ENCODE measurements around the gene ANKRD44.
"Not testable (repeated sequence)": the region's sequence is repeated elsewhere in the genome, so short reads cannot be mapped to it uniquely, and the experiment has no call there.

Gene ANKRD44

DNA sequence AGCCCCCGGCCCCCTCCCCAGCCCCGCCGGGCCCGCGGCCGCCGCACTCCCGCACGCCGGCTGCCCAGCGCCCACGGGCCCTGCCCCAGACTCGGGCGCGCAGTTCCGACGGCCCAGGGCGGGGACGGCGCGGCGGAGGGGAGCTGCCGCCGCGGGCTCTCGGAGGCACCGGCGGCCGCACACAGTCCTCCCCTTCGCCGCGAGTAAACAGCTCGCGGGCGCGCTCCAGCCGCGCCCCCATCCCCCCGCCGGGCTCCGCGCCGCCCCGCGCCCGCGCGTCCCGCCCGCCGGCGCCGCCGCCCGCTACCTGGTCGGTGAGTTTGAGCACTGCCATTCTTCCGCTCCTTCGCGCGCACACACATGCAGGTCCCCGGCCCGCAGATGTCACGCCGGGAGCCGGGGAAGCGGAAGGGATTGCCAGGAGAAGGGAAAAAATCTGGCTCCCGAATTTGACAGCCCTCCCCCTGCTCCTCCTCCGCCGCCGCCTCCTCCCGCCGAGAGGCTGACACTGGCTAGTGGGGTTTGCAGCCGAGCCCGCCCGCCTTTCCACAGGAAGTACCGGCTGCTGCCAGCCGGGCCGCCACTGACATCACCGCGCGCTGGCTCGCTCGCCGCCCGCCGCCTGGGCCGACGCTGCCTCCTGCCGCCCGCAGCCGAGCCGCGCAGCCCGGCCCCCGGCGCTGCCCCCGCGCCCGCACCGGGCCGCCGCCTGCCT, at the start of gene ANKRD44:
ANKRD44 (minus strand) TSS at position 510 of the 715 bp plus-strand sequence; CDS start at position 334, 176 bp downstream.
- peak; percentile 12 for DNase-seq

DNA sequence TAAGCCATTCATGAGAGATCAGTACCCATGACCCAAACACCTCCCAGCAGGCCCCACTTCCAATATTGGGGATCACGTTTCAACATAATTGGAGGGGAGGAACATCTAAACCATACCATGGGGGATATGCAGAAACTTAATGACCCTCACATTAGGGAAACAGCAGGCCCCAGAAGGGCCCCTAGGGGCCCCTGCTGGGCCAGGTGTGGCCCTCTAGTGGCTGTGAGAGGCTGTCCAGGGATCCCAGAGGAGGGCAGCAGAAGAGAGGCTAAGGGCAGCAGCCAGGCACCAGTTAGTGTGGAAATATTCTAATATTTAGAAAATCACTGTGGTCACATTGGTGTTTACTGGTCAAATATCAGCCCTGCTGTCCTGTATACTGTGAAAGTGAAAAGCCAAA, 49.3 kb upstream of the ANKRD44 start:
- DNase-seq: no peak

DNA sequence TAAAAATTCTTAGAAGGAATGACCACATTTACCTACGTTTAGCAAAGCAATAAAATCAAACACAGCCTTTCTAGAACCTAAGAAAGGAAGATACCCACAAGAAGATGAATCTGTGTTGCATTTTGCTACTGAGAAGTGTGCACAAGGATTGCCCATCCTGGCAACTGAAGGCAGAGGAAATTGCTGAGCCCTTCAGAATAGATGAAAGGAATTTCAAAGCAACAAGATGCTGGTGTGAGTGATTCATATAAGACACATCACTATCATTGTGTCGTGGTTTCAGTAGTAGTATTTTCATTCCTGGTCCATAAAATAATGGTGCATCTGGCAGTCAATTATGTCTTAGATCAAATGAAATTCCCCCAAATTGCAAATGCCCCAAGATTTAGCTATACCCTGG, 48.4 kb upstream of the ANKRD44 start:
- DNase-seq: no peak

DNA sequence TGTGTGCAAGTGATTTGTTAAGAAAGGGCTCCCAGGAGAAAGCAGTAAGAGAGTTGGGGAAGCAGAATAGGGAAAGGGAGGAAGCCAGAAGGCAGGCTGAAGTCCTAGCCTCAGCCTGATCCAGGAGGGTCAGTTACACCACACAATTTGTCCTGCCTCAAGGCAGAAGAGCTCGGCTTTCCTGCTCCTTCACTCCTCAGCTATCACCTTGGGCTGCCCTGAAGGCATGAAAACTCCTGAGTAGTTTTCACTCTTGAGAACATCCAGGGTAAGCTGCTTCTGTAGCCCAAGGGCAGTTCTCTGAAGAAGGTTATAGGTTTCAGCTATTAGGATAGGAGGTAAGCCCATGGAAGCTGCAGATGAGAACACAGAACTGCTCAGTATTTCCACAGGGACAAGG, 47.4 kb upstream of the ANKRD44 start:
- no peak for DNase-seq

DNA sequence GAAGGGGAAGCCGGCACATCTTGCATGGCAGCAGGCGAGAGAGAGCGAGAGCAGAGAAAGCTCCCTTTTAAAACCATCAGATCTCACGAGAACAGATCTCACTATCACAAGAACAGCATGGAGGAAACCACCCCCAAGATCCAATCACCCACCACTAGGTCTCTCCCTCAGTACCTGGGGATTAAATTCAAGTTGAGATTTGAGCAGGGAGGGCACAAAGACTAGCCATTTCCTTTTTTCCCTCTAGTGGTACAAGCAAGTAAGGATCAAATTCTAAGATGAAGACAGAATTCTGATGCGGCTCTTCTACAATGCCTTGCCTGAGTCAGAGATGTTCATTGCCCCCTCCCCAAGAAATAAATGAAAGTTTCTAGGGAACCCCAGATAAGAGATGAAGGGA, 45.6 kb upstream of the ANKRD44 start:
- DNase-seq: no peak

DNA sequence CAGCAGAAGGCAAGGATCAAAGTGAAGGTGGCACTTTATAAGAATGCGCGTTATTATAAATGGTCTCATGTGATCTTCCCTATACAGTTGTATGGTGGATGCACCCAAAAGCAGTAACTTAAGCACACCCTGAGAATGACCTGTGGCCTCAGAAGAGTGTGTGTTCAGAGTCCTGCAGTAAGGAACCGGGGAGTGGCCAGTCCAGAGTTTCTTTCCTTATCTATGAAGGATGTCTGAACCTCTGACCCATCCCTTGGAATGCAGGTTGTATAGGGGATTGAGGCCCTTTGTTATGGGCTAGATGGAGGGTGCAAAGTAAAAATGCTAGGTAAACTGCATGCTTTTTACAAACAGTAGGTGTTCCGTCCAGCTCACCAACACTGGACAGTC, 43.6 kb upstream of the ANKRD44 start:
- DNase-seq: no peak

DNA sequence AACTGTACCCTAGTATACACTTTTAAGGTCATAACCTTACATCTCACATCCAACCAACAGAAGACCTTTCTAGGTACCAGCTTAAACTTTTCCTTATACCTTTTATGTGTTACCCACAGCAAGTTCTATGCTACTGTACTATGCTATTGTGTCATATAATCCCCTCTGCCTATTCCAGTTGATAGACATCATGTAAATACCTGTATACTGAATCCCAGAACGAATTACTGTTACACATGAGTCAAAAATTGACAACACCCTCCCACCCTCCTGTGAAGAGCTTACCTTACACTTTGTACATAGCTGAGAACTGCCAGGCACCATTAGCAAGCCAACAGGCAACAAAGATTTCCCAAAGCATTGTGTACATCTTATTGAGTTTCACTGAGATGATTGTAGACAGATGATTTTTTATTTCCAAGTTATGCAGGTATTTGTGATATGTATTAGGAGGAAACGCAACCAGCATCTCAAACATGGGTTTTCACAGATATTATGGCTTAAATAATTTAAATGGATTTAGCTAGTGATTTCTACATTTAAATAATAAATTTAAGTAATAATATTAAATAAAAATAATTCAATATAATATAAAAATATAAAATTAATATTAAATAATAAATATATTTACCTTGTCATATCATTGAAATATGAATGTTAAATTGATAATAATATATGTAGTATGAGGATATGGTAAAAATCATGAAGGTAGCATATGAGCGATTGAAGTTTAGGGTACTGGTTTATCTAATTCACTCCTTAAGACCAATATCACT, 43.0 kb upstream of the ANKRD44 start:
- DNase-seq: no peak

DNA sequence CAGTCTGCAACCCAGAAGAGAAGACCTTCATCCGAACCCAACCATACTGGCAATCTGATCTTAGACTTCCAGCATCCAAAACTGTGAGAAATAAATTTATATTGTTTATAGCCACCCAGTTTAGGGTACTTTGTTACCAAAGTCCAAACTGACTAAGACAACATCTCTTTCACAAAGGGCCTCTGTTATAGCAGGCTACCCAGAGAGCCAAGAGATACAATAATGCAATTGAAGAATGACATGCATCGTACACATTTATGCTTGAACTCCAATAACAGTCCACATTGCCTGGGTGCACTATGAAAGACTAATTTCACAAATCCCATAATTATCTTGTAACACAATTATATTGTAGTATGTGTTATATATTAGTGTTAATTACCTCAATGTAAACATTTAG, 39.1 kb upstream of the ANKRD44 start:
- DNase-seq: no peak

DNA sequence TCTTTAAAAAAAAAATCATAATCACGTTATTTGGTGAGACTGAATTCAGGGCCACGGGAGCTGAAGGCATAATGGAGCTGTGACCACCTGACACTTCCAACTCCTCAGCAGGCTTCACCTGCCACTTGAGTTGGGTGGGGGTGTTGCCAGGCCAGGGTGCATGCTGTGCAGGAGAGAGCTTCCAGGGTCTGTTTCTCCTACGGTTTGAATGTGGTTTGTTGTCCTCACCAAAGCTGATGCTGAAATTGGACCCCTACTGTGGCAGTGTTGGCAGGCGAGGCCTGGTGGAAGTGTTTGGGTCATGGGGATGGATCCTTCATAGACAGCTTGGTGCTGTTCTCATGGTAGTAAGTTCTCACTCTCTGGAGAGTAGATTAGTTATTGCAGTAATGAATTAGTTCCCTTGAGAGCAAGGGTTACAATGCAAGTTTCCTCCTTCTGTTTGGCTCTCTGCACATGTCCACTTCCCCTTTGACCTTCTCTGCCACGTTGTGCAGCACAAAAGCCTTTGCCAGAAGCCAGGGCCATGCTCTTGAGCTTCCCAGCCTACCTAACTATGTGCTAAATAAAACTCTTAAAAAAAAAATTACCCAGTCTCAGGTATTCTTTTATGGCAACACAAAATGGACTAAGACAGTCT, 38.3 kb upstream of the ANKRD44 start:
- DNase-seq: no peak

DNA sequence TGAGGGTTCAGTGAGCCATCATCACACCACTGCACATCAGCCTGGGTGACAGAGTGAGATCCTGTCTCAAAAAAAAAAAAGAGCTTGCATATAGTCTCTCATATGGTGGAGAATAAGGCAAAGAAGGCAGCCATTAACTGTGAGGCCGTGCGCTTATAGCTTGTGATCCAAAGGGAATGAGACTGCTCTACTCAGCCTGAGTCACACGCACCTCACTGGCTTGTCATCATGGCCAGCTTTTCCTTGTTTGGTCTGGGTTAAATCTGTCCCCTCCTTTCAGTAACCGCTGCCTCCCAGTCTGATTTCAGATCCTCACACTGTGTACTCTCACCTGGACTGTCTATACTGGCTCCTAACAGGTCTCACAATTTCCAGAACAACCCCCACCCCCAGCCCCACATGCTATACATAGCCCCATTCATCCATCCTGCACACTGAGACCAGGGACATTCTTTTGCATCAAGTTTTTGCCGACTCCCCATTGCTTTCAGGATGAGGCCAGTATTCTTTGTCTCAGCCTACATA, 35.3 kb upstream of the ANKRD44 start:
- DNase-seq: no peak

DNA sequence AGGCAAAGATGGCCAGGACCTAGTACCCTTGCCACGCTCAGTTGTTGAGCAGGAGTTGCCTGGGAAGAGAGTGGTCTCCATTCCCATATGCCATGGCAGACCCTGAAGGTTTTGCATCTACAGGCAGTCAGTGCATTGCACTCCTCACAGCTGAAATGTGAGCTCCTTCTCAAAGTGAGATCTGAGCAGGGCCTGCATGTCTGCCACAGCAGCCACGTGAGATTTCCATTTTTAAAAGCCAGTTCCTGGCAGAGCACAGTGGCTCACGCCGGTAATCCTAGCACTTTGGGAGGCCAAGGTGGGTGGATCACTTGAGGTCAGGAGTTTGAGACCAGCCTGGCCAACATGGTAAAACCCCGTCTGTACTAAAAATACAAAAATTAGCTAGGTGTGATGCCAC, 33.4 kb upstream of the ANKRD44 start:
- DNase-seq: not testable (repeated sequence)

DNA sequence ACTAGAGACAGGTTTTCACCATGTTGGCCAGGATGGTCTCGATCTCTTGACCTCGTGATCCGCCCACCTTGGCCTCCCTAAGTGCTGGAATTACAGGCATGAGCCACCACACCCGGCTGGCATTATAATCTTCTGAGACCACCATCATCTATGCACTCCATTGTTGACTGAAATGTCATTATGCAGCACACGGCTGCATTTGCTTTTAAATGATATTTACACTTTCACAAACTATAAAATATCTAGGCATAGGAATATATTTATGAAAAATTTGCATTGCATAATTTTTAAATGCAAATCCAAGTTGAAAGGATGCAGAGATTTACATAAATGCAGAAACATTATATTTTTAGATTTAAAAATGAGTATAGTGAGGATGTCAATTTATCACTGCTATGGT, 30.0 kb upstream of the ANKRD44 start:
- no peak for DNase-seq

DNA sequence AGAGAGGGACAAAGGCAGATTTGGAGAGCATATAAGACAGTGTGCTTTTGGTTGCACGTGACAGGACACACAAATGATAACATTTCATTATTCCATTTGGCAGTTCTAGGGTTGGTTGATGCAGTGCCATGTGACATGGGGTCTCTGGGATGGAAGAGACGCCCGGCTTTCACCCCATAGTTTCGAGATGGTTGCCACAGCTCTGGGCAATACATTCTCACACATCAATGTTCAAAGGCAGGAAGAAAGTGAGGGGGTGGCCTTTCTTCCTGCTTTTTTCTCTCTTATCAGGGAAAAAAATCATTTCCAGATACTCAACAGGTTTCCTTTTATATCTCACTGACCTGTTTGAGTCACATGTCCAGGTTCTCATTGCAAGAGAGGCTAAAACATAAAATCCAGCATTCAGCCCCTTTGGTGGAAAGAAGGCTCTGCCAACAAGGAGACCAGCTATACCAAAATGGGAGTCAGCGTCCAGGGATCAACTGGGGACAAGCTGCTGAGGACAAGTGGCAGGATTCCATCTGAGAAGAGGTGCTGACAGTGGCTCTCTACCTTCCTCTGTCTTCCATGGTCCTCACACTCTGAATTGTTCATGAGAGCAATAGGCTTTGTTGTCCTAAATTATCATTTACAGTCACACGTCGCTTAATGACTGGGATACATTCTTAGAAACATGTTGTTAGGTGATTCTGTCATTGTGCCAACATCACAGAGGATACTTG, 29.1 kb upstream of the ANKRD44 start:
- DNase-seq: no peak

DNA sequence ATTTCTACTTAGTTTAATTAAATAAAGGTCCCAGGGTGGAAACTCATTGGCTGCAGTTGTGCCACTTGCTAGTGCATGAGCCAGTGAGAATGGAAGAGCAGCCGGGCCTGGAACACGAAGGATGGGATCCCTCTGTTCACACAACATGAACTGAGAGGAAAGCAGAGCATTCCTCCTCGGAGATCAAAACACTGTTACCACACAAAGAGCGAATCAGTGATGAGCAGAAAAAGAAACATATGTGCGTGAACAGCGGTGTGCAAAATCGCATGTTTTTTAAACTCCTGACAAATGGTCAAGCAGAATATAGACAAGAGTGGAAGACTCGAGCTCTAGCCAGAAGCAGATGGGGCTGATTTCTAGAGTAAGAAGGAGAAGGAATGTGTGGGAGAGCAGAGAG, 28.4 kb upstream of the ANKRD44 start:
- no peak for DNase-seq

DNA sequence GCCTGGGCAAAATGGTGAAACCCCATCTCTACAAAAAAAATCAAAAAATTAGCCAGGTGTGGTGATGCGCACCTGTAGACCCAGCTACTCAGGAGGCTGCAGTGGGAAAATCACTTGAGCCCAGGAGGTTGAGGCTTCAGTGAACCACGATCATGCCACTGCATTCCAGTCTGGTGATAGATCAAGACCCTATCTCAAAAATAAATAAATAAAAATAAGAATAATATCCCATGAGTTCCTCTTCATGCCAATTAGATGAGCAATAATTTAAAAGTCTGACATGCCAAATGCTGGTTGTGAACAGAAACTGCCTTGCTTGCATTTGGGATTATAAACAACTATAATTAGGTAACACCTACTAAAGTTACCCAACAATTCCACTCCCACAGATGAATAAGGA, 22.1 kb upstream of the ANKRD44 start:
- DNase-seq: no peak

DNA sequence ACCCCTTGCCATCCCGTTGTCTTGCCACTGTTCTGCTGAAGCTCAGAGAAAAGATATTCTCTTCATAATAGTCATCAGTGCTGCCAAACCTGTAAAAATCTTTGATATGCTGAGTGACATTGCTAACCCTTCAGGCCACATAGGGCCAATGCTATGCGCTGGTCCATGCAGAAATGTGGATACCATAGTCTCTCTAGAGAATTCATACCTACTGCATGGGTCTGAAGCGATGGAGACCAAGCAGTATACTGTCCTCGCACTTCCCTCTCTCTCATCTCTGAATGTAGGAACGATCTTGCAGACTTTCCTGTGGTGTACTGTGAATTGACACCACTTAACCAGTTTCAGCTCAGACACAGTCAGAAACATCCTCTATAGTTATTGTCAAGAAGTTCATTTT, 17.9 kb upstream of the ANKRD44 start:
- DNase-seq: no peak

DNA sequence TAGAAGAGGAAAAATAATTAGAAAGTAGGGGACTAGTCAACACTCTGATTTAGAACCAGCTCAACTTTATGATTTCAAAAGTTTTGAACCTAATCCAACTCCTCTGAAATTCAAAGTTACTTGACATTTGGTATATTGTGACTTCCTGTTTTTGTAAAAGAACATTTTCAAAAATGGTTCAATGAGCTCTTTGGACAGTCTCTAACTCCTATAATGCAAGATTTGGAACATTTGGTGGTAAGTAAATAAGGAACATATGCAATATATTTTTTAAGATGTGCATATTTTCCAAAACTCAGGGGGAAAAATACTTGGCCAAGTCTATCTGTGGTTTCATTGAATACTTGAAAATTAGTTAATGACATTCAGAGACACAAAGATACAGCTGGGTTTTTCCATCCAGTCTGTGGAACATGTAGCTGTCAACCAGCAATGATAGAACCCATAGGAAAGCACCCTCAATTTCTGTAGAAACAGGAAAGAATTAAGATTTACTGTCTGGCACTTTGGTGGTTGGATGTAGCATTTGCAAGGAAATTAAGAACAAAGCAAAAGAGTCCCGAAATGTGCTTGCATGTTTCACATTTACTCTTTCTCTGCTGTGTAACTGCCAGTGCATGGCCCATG, 17.0 kb upstream of the ANKRD44 start:
- no peak for DNase-seq

DNA sequence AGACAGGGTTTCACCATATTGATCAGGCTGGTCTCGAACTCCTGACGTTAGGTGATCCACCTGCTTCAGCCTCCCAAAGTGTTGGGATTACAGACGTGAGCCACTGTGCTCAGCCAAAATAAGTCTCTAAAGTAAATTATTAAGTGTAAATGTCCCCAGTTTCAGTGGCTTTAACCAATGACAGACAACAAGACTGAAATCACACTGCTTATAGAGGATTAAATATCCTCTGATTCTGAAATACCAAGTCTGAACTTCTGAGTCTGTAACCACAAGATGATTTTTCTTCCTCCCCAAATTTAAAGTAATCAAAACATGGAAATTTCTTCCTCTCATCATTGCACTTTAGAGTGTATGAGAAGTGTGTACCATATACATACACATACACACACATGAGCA, 16.5 kb upstream of the ANKRD44 start:
- DNase-seq: no peak

DNA sequence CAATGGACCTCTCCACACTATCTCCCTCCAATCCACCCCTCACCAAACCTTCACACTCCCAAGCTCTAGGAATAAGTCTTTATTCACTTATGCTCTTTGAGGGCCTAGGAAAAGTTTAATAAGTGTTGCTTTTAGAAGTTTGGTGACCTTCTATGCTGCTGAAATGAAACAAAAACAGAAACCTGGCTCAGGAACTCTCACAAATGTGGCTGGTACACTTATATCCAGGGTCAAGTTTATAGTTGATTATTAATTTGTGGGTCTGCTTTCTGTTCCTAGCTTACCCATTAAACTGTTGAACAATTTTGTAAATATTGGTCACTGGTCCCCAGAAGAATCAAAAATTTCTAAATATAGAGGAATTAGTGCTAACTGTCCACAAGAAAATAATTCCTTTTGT, 14.2 kb upstream of the ANKRD44 start:
- no peak for DNase-seq

DNA sequence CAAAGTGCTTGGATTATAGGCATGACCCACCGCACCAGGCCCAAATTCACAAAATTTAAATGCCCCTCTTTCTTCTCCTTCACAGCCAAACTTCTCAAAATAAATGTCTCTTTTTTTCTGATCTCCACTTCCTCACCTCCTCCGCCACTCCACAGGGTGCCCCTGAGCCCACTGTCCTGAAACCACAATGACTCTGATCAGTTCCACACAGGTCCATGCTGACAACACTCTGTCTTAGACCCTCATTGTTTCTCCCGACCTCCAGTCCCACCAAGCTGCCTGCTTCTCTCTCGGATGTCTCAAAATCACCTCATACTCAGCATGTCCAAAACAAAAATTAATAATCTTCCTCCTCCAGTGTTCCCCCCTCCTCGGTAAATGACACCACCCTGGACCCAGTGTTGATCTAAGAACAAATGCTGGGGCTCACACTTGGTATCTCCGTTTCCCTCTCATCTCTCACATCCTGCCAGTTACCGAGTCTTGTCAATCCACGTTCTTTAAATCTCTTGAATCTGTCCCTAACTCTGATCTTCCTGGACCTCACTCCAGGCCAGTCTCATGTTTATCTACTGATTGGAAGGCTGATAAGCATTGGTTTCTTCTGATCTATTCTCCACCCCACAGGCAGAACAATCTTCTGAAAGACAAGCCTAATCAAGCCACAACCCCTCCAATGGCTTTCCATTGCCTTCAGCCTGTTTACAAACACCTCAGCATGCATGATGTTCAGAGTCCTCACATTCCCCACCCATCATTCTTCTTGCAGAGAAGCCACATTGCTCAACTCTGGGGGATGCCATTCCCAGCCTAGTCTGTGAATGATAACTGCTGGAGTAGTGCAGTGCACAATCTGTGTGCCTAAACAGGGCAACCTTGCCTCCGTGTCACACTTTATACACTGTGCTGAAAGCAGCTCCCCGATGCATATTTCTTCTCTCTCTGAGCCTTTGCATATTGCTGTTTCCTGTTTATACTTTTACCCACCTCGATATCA, 12.4 kb upstream of the ANKRD44 start:
- no peak for DNase-seq

DNA sequence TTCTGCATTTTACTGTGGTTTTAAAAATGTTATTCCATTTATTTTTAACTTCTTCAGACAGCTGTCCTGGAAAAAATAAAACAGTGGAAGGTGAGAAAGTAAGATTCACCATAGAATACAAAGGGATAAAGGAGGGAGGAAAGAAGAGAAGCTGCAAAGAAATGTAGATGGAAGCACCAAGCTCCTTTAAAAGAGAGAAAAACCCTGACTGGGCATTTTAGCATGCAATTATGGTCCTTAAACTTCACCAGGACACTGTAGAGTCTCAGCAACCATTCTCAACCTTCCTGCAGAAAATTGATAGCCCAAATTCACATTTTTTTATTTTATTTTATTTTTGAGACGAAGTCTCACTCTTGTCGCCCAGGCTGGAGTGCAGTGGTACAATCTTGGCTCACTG, 11.6 kb upstream of the ANKRD44 start:
- no peak for DNase-seq
